IMR-90 (cell line): ENCODE data around the gene MAP3K15. TPM values are rescaled to one million over a fixed set of nuclear protein-coding genes. Genes with fewer than 3 reads are reported as not detected.
"Not testable (repeated sequence)": the region's sequence is repeated elsewhere in the genome, so short reads cannot be mapped to it uniquely, and the experiment has no call there.

ENCODE experiments used
- ATAC-seq: fragments of 200-7000 bp; cut with Tn5 transposase; 2 replicates; pipeline ENCODE4 v1.9.1; 2020; ENCODE audit warnings: low read depth, mild to moderate bottlenecking, moderate library complexity
- BruUV-seq: library from RNA; stranded (reverse); fragments of 400-500 nt; replicated peaks from 2 replicates; lab custom pipeline; 2021; lab: Mats Ljungman, UMichigan
- CTCF ChIA-PET: fragments of 300-600 bp; formaldehyde crosslinking; extraction: SDS; loops from one replicate; lab custom pipeline; 2021; ENCODE audit warnings: antibody characterized with exemption; lab: Yijun Ruan, JAX
- POLR2A ChIA-PET: fragments of 300-600 bp; sonication (Branson Sonifier 250); formaldehyde crosslinking; loops from one replicate; lab custom pipeline; 2022; ENCODE audit warnings: antibody characterized with exemption; ENCODE audit not compliant: unreplicated experiment; lab: Charles Lee
- DNase-seq: peaks from one replicate; pipeline ENCODE4 v3.0.0; 2013
- H2AFZ ChIP-seq: replicated peaks from 2 replicates; pipeline ENCODE3; 2013; ENCODE audit warnings: low read length, mild to moderate bottlenecking; ENCODE audit not compliant: poor library complexity
- H2AK5ac ChIP-seq: 2 replicates; pipeline ENCODE4 v1.6.1; 2013; ENCODE audit warnings: low read depth, low read length, inconsistent platforms
- H2AK9ac ChIP-seq: replicated peaks from 2 replicates; pipeline ENCODE3; 2013; ENCODE audit warnings: mild to moderate bottlenecking, low read depth, low read length, moderate library complexity; ENCODE audit not compliant: poor library complexity
- H2BK120ac ChIP-seq: 2 replicates; pipeline ENCODE4 v1.6.1; 2013; ENCODE audit warnings: low read depth, low read length, inconsistent platforms
- H2BK15ac ChIP-seq: 3 replicates; pipeline ENCODE4 v1.6.1; 2013; ENCODE audit warnings: low read depth, low read length, inconsistent platforms
- H2BK20ac ChIP-seq: 2 replicates; pipeline ENCODE4 v1.6.1; 2013; ENCODE audit warnings: low read depth, mild to moderate bottlenecking, inconsistent platforms, low read length, moderate library complexity
- H2BK5ac ChIP-seq: 2 replicates; pipeline ENCODE4 v1.6.1; 2013; ENCODE audit warnings: mild to moderate bottlenecking, low read depth, low read length, inconsistent platforms; ENCODE audit not compliant: poor library complexity, severe bottlenecking
- H3K14ac ChIP-seq: replicated peaks from 2 replicates; pipeline ENCODE4 v1.6.1; 2013; ENCODE audit warnings: low read depth, low read length, inconsistent platforms
- H3K18ac ChIP-seq: 2 replicates; pipeline ENCODE4 v1.6.1; 2013; ENCODE audit warnings: low read depth, low read length, control low read depth
- H3K23ac ChIP-seq: 2 replicates; pipeline ENCODE4 v1.6.1; 2013; ENCODE audit warnings: low read depth, low read length, inconsistent platforms
- H3K27ac ChIP-seq: 2 replicates; pipeline ENCODE4 v1.5.1; 2013; ENCODE audit warnings: mild to moderate bottlenecking, control low read depth, low read length; ENCODE audit not compliant: insufficient read depth
- H3K27me3 ChIP-seq: 2 replicates; pipeline ENCODE4 v1.6.1; 2013; ENCODE audit warnings: low read length; ENCODE audit not compliant: control insufficient read depth, insufficient read depth
- H3K36me3 ChIP-seq: 2 replicates; pipeline ENCODE4 v1.6.1; 2013; ENCODE audit warnings: low read length, mixed read lengths; ENCODE audit not compliant: control insufficient read depth, insufficient read depth
- H3K4ac ChIP-seq: 2 replicates; pipeline ENCODE4 v1.6.1; 2013; ENCODE audit warnings: low read depth, low read length, inconsistent platforms
- H3K4me1 ChIP-seq: 2 replicates; pipeline ENCODE4 v1.6.1; 2013; ENCODE audit warnings: low read length, mixed read lengths; ENCODE audit not compliant: control insufficient read depth, insufficient read depth
- H3K4me2 ChIP-seq: 2 replicates; pipeline ENCODE4 v1.6.1; 2013; ENCODE audit warnings: low read depth, mild to moderate bottlenecking, control low read depth, low read length, moderate library complexity
- H3K4me3 ChIP-seq: 2 replicates; pipeline ENCODE4 v1.5.1; 2013; ENCODE audit warnings: low read depth, mild to moderate bottlenecking, control low read depth, low read length, moderate library complexity; ENCODE audit not compliant: insufficient read depth
- H3K56ac ChIP-seq: 2 replicates; pipeline ENCODE4 v1.6.1; 2013; ENCODE audit warnings: low read length, inconsistent platforms; ENCODE audit not compliant: insufficient read depth; ENCODE audit errors: extremely low read depth
- H3K79me1 ChIP-seq, 2 experiments: 2 replicates each; pipeline ENCODE4 v1.6.1; 2013; ENCODE audit warnings: low read length in 2 of 2, inconsistent platforms in 1 of 2, low read depth in 1 of 2
- H3K9ac ChIP-seq: 2 replicates; pipeline ENCODE4 v1.6.1; 2013; ENCODE audit warnings: low read depth, low read length, control low read depth
- H3K9me1 ChIP-seq: 2 replicates; pipeline ENCODE4 v1.6.1; 2013; ENCODE audit warnings: low read length, inconsistent platforms; ENCODE audit not compliant: insufficient read depth
- H3K9me3 ChIP-seq: 2 replicates; pipeline ENCODE4 v1.6.1; 2013; ENCODE audit warnings: low read length; ENCODE audit not compliant: control insufficient read depth, insufficient read depth
- H4K20me1 ChIP-seq: 2 replicates; pipeline ENCODE4 v1.6.1; 2013; ENCODE audit warnings: low read length, inconsistent platforms; ENCODE audit not compliant: insufficient read depth
- H4K5ac ChIP-seq: 2 replicates; pipeline ENCODE4 v1.6.1; 2013; ENCODE audit warnings: mild to moderate bottlenecking, low read depth, low read length, control low read depth
- H4K8ac ChIP-seq, 2 experiments: 2 replicates each; pipeline ENCODE4 v1.6.1; 2013; ENCODE audit warnings: low read depth in 2 of 2, low read length in 2 of 2, control low read depth in 1 of 2, inconsistent platforms in 1 of 2
- H4K91ac ChIP-seq: 2 replicates; pipeline ENCODE4 v1.6.1; 2013; ENCODE audit warnings: low read depth, low read length, inconsistent platforms; ENCODE audit not compliant: insufficient read depth
- WGBS, 2 experiments: methylation state at CpG; one replicate each; pipeline versions ENCODE4 v1.1.5 to v1.1.7; 2013; ENCODE audit warnings: missing lambda C conversion rate in 2 of 2; ENCODE audit not compliant: insufficient read length in 1 of 2; ENCODE audit errors: extremely low coverage in 2 of 2; 5-methylcytosine and 5-hydroxymethylcytosine counted together
- dilution Hi-C: fragments of 300-500 bp; cut with HindIII; formaldehyde crosslinking; loops from one replicate; pipeline ENCODE4 v1.14.3; 2018; ENCODE audit warnings: low sequenced_read_pairs; ENCODE audit not compliant: unreplicated experiment
- in situ Hi-C: fragments of 300-500 bp; cut with MboI; formaldehyde crosslinking; loops from 3 replicates; pipeline ENCODE4 v1.14.3; 2019; ENCODE audit warnings: low sequenced_read_pairs, inconsistent platforms, mixed read lengths
- intact Hi-C: fragments of 100-400 bp; cut with micrococcal nuclease; formaldehyde crosslinking; loops from 2 replicates; pipeline ENCODE4 v1.10.0; 2022
- polyA plus RNA-seq, 3 experiments: library from polyadenylated mRNA; depleted of rRNA; stranded (reverse); fragments of >200 nt; gene quantifications; 2 replicates each; pipeline ENCODE4 v1.2.3, GENCODE V29; 2012; ENCODE audit warnings: low replicate concordance in 1 of 3
- total RNA-seq: library from RNA; depleted of rRNA; stranded (reverse); fragments of >200 nt; gene quantifications from 2 replicates; pipeline ENCODE4 v1.2.3, GENCODE V29; 2012

MAP3K15 gene
- total and polyA plus RNA-seq, 2 of the 4 experiments (the other 2 are of a cell fraction), result under 0.01 to 0.10 TPM

DNA sequence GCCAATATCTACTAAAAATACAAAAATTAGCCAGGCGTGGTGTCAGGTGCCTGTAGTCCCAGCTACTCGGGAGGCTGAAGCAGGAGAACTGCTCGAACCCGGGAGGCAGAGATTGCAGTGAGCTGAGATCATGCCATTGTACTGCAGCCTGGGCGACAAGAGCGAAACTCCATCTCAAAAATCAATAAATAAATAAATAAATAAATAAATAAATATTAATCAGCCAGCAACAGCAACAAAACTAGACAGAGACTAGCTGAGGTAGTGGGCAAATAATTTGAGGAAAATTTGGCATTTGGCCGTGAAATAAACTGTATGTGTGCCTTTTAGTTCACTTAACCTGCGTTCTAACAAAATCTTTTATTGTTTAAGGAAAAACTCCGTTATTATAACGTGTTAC is 69.5 kb downstream of the MAP3K15 start:
- not testable (repeated sequence) for BruUV-seq

More for the DNA sequence above, 69.5 kb downstream of the MAP3K15 start:
- H3K9me1 ChIP-seq, H4K5ac ChIP-seq, H2BK120ac ChIP-seq, H3K4me3 ChIP-seq, H3K36me3 ChIP-seq, in situ Hi-C loops, dilution Hi-C loops, H3K27me3 ChIP-seq, H2AFZ ChIP-seq, H2AK9ac ChIP-seq, H3K18ac ChIP-seq, ATAC-seq, H3K9me3 ChIP-seq, H4K20me1 ChIP-seq, H3K23ac ChIP-seq, H3K4me1 ChIP-seq, H4K8ac ChIP-seq, POLR2A ChIA-PET, H4K91ac ChIP-seq, H2BK20ac ChIP-seq, H2AK5ac ChIP-seq, H2BK5ac ChIP-seq, H3K4me2 ChIP-seq, H3K27ac ChIP-seq, CTCF ChIA-PET, DNase-seq, H3K14ac ChIP-seq, H3K79me1 ChIP-seq, H3K56ac ChIP-seq, H2BK15ac ChIP-seq, H3K4ac ChIP-seq, H3K9ac ChIP-seq: not testable (repeated sequence)
- no CpG with 5 or more reads among the region's 10 CpGs for WGBS, 2 experiments
- intact Hi-C loops, result loop anchor here (10.0 kb wide), 1 partner anchor 1691 kb away; no protein-coding TSS in a partner anchor
